IPS-15b (cell line): ENCODE measurements around the gene EXD2.

Experiments used
- H3K27me3 ChIP-seq: one replicate; pipeline ENCODE4 v1.6.1; 2013; ENCODE audit warnings: low read length; ENCODE audit not compliant: control insufficient read depth, insufficient read depth
- H3K36me3 ChIP-seq: one replicate; pipeline ENCODE4 v1.6.1; 2013; ENCODE audit warnings: low read length; ENCODE audit not compliant: control insufficient read depth, insufficient read depth
- H3K4me1 ChIP-seq: one replicate; pipeline ENCODE4 v1.6.1; 2013; ENCODE audit warnings: mild to moderate bottlenecking, low read length; ENCODE audit not compliant: control insufficient read depth, insufficient read depth
- H3K4me3 ChIP-seq: one replicate; pipeline ENCODE4 v1.5.1; 2013; ENCODE audit warnings: low read depth, low read length
- H3K9ac ChIP-seq: one replicate; pipeline ENCODE4 v1.6.1; 2013; ENCODE audit warnings: low read depth, mild to moderate bottlenecking, low read length
- H3K9me3 ChIP-seq: one replicate; pipeline ENCODE4 v1.6.1; 2013; ENCODE audit warnings: mild to moderate bottlenecking, low read length; ENCODE audit not compliant: control insufficient read depth, insufficient read depth

The EXD2 gene

GRCh38 chr14:69240527-69241173 is 49.4 kb downstream of the EXD2 start:
- no peaks in the 10 kb centered on the region for H3K27me3 ChIP-seq
- H3K9me3 ChIP-seq: no peaks in the 10 kb centered on the region
- H3K4me1 ChIP-seq: no peaks in the 10 kb centered on the region
- no peak overlapping the region for H3K9ac ChIP-seq
- no peak overlapping the region for H3K4me3 ChIP-seq
- H3K36me3 ChIP-seq: peaks cover 19% of the 10 kb centered on the region

- Histone ChIP-seq H3K36me3 (peaks cover 15% of the 10 kb centered on the region), H3K9ac (no peak overlapping the region), H3K9me3 (no peaks in the 10 kb centered on the region), H3K4me1 (no peaks in the 10 kb centered on the region), H3K27me3 (no peaks in the 10 kb centered on the region), H3K4me3 (no peak overlapping the region)
Measured at GRCh38 chr14:69241577-69241976, 50.3 kb downstream of the EXD2 start.

- Histone ChIP-seq H3K9me3 (no peaks in the 10 kb centered on the region), H3K27me3 (no peaks in the 10 kb centered on the region), H3K36me3 (peaks cover 5% of the 10 kb centered on the region), H3K4me3 (no peak overlapping the region), H3K9ac (no peak overlapping the region), H3K4me1 (no peaks in the 10 kb centered on the region)
Measured at GRCh38 chr14:69242311-69243224, 51.3 kb downstream of the EXD2 start.

GRCh38 chr14:69244946-69245345 is 53.6 kb downstream of the EXD2 start:
- Histone ChIP-seq H3K36me3 (no peaks in the 10 kb centered on the region), H3K4me3 (no peak overlapping the region), H3K4me1 (no peaks in the 10 kb centered on the region), H3K27me3 (no peaks in the 10 kb centered on the region), H3K9ac (no peak overlapping the region), H3K9me3 (no peaks in the 10 kb centered on the region)

- H3K9me3 ChIP-seq: no peaks in the 10 kb centered on the region
- H3K4me1 ChIP-seq: no peaks in the 10 kb centered on the region
- no peaks in the 10 kb centered on the region for H3K36me3 ChIP-seq
- H3K4me3 ChIP-seq: no peak overlapping the region
- H3K27me3 ChIP-seq: no peaks in the 10 kb centered on the region
- H3K9ac ChIP-seq: no peak overlapping the region
Measured at GRCh38 chr14:69246331-69246730, 55.0 kb downstream of the EXD2 start.

GRCh38 chr14:69247676-69248440 is 56.6 kb downstream of the EXD2 start:
- Histone ChIP-seq H3K9me3 (no peaks in the 10 kb centered on the region), H3K4me1 (no peaks in the 10 kb centered on the region), H3K4me3 (no peak overlapping the region), H3K36me3 (no peaks in the 10 kb centered on the region), H3K27me3 (no peaks in the 10 kb centered on the region), H3K9ac (no peak overlapping the region)

- Histone ChIP-seq H3K9ac (no peak overlapping the region), H3K27me3 (no peaks in the 10 kb centered on the region), H3K9me3 (no peaks in the 10 kb centered on the region), H3K36me3 (no peaks in the 10 kb centered on the region), H3K4me1 (no peaks in the 10 kb centered on the region), H3K4me3 (no peak overlapping the region)
Measured at GRCh38 chr14:69249603-69250002, 58.3 kb downstream of the EXD2 start.

GRCh38 chr14:69252851-69253250 is 61.6 kb downstream of the EXD2 start:
- H3K4me1 ChIP-seq: no peaks in the 10 kb centered on the region
- no peaks in the 10 kb centered on the region for H3K36me3 ChIP-seq
- no peak overlapping the region for H3K9ac ChIP-seq
- H3K27me3 ChIP-seq: peaks cover 16% of the 10 kb centered on the region
- no peaks in the 10 kb centered on the region for H3K9me3 ChIP-seq
- no peak overlapping the region for H3K4me3 ChIP-seq

GRCh38 chr14:69259168-69259526 is 67.8 kb downstream of the EXD2 start:
- H3K27me3 ChIP-seq: peaks cover 44% of the 10 kb centered on the region
- H3K9me3 ChIP-seq: no peaks in the 10 kb centered on the region
- H3K9ac ChIP-seq: peak overlapping the region; percentile 37
- H3K4me3 ChIP-seq: peak overlapping the region; percentile 72
- peaks cover 9% of the 10 kb centered on the region for H3K4me1 ChIP-seq
- H3K36me3 ChIP-seq: no peaks in the 10 kb centered on the region

GRCh38 chr14:69259527-69260189 is 68.4 kb downstream of the EXD2 start, which contains the start of gene GALNT16:
TSS of gene GALNT16 (plus strand) at chr14:69260158. CDS start at chr14:69260291, 133 bp downstream.
- H3K27me3 ChIP-seq: peaks cover 44% of the 10 kb centered on the region
- peaks cover 9% of the 10 kb centered on the region for H3K4me1 ChIP-seq
- peak within 1 kb of the TSS; percentile 72 for H3K4me3 ChIP-seq
- no peaks in the 10 kb centered on the region for H3K9me3 ChIP-seq
- no peaks in the 10 kb centered on the region for H3K36me3 ChIP-seq
- H3K9ac ChIP-seq: peak within 1 kb of the TSS; percentile 37

GRCh38 chr14:69260190-69260860 is 69.0 kb downstream of the EXD2 start:
- Histone ChIP-seq H3K27me3 (peaks cover 44% of the 10 kb centered on the region), H3K9ac (no peak overlapping the region), H3K4me3 (peak overlapping the region; percentile 72)

More at GRCh38 chr14:69260190-69260860, 69.0 kb downstream of the EXD2 start:
- peaks cover 9% of the 10 kb centered on the region for H3K4me1 ChIP-seq
- H3K36me3 ChIP-seq: no peaks in the 10 kb centered on the region
- H3K9me3 ChIP-seq: no peaks in the 10 kb centered on the region
